LoVo (cell line): ENCODE measurements around the gene ACVR1.

ENCODE experiments used
- DNase-seq: peaks from one replicate; pipeline ENCODE4 v3.0.0-alpha.2; 2016; ENCODE audit warnings: low spot score

Gene ACVR1

DNA sequence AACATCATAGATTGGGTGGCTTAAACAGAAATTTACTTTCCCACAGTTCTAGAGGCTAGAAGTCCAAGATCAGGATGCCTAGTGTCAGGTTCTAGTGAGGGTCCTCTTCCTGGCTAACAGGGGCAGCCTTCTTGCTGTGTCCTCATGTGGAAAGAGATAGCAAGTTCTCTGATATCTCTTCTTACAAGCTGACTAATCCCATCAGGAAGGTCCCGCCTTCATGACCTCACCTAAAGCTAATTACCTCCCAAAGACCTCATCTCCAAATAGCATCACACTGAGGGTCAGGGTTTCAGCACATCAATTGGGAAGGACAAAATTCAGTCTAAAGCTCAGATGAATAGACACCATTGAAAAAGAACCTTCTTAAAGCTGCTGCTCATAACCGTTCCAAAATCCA is 22.9 kb downstream of the ACVR1 start:
- no peak for DNase-seq

DNA sequence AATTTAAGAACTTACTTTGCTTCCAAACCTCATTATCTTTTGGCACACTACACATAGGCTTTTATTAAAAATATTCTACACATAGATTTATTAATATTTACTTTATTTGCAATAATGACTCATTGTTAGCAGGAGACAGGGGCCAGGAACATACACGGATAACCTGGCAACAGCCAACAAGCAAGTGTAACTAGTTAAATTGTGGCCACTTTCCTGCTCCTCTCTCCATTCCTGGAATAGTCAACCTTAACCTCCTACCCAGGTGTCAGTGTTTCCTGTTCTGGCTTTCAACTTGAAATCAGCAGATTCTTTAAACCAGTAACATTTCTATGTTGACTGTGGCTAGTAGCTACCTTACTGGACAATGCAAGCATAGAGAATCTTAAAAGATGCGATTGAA is 26.5 kb downstream of the ACVR1 start:
- no peak for DNase-seq

DNA sequence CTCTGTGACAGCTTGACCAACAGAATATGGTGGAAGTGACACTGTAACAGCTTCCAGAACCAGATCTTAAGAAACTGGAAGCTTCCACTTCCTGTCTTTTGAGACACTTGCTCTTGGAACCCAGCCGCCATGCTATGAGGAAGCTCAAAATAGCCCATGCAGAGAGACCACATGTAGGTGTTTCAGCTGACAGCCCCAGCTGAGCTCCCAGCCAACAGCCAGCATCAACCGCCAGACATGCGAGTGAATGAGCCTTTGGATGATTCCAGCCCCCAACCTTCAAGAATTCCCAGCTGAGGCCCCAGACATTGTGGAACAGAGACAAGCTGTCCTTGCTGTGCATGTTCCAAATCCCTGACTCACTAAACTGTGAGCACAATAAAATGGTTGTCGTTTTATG is 27.9 kb downstream of the ACVR1 start:
- no peak for DNase-seq

DNA sequence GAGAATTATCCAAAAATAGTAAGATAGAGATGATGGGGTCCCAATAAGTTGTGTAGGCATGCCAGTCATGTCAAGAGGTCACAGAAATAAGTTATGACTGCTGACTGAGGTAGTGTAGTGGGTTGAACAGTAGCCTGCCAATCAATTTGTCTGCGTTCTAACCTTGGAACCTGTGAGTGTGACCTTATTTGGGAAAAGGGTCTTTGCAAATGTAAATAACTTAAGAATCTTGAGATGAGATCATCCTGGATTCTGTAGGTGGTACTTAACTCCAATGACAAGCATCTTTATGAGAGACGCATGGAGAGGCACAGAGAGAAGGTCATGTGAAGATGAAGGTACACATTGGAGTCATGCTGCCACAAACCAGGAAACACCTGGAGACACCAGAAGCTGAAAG is 31.0 kb downstream of the ACVR1 start:
- DNase-seq = no peak

DNA sequence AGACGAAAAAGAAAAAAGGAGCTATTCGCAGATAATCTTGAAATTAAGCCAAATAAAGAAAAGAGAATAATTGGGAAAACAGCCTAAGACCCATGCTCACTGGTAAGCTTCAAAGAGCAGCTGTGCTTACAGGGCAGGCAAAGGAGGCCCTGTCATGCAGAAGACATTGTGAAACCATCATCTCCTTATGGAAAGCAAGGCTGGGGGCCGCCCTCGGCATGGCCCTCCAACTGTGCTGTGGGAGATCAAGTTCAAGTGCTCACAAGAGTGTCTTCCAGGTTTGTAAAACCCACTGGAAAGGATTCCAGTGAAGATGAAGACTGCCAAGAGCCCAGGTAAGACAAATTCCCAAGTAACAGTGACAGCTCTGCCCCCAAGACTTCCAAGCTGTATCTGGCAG is 32.2 kb downstream of the ACVR1 start:
- DNase-seq = no peak

DNA sequence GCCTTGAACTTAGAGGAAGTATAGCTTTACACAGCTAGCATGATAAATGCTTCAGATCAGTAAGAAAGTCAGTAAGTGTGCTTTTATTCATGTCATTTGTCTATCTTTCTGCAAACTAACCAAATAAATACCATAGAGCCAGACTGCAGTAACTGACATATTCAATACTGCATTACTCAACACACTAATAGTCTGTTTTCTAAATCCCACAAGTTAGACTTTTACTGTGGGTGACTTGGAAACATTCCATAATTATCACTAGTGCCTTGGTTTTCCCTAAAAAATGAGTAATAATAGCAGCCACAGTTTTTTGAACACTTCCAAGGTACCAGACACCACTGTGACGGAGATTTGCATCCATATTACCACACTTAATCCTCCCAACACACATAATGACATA is 33.0 kb downstream of the ACVR1 start:
- DNase-seq = no peak

DNA sequence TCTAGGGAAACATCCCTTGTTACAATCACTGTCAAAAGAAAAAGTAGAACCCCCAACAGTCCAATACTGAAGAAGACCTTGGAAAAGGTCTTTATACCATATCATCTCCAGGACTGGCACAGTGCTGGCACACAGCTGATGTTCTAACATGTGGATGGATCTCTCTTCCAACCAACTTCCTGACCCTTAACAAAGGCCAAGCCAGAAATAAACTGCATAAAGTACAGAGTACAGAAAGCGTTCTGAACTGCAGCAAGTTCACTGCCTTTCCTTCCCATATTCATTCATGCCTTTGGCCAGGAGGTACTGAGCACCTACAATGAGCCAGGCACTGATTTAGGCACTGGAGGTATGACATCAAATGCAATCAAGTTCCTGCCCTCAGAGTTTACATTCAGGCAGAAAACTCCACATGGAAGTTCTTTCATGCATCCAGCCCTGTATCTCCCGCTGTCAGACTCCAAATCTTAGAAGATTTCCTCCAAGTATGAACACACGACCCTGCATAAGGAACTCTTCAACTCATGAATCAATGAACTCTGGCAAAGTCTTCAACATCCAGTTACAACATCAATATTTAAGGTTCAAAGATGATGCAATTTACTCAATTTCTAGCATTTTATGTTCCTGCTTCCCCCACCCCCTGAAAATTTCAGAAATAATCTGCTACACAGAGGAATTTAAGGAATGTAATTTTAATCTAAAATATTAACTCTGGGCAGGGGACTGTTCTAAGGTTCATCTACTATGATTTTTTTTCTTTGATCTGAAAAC is 33.8 kb downstream of the ACVR1 start:
- no peak for DNase-seq

DNA sequence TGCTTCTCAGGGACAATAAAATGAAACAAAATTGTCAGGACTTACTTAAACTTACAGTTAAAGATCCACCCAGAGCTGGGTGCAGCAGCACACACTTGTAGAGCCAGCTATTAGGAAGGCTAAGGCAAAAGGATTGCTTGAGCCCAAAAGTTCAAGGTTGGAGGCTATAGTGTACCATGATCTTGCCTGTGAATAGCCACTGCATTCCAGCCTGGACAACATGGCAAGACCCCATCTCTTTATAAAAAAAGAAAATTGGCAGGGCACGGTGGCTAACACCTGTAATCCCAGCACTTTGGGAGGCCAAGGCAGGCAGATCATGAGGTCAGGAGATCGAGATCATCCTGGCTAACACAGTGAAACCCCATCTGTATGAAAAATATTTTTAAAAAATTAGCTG is 34.6 kb downstream of the ACVR1 start:
- no peak for DNase-seq

DNA sequence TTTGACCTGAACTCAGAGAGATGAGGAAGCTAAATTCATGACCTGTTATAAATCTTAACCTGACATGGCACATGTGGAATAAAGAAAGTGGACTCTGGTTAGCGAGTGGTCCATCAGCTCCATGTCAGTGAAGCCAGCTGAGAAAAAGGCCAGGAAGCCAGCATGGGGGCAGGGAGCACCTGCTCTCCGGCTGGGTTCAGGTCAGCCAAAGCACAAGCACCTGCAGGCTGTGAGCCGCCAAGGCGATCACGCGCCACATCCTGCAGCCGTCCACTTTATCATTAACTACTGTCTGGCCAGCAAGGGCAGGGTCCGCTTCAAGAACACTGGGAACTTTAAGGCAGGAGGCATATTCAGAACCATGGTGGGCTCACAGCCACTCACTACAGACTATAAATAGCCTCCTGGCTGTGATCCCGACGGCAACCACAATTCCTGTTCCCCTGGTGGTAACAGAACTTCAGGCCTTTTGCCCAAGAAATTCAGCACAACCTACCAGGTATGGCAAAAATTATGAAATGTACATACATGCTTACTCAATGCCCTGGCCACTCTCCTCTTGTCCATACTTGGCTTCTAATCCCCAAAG is 35.5 kb downstream of the ACVR1 start:
- DNase-seq = no peak

DNA sequence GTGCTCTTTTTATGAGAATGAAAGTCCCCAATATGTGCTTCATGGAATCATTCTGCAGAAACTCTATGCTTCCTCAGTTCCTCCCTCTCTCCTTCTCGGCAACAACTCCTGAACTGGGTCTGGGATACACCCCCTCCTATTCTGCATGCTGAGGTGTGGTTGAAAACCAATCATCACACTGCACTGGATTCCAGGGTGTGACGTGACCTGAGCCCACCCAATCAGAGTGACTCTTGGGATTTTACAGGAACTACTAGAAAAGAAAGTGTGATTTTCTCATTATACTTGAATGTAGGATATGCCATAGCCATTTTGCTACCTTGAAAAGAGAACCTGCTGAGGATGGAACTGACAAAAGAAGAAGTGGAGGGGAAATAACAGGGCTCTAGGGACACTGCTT is 36.3 kb downstream of the ACVR1 start:
- no peak for DNase-seq

DNA sequence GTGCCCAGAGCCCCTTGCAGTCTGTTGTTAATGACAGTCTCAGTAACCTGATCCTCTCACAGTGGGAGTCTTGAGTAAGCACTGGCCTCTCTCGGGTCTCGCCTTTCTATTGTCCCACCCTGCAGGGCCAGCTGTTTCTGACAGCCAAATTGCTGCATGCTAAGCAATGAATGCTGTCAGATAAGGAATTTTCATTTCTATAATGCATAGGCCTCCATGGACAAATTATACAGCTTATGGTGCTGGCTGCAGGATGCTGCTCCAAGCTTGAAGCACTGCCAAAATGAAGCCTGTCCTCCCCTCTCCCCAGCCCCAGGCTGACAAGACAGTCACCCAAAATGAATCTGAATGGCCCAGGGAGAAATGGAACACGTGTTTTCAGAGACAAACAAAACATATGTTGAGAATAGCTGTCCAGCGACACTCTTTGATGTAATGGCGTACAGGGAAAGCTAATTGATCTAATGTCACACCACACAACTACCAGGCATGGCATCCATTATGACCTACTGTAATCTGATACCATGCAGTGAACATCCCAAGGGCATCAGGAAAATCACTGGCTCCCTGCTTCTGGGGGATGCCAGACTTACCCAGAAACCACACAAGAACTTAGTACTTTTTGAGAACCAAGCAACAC is 36.8 kb downstream of the ACVR1 start:
- no peak for DNase-seq

DNA sequence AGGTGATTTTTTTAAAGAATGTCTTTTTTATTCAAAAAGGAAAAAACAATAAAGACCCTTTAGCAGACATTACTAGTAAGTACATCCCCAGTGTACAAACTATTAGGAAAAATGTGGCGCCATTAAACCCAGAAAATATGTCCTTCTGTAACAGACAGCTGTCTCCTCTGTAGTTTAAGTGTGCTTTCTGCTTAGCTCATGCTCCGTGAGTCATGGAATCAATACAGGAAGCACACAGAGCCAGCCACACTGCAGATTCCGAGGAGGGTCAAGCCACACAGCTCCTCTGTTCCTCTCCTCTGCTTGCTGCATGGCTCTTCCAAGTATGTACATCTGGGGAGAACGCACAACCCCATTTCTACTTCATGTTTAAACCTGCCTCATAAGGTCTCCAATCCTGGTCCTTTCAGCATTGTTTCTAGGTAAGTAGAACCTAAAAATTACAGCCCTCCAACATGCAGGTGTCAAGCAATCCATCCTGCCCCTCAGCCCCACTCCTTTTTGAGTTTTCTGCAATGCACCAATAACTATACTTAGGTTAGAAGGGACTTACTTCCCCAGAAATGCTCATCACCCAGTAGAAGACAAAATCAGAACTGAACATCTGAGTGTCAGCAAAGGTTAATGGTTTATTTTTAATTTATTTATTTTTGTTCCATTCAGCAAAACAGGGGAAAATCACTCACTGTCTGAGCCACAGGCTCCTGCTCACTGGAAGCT is 37.5 kb downstream of the ACVR1 start:
- no peak for DNase-seq

DNA sequence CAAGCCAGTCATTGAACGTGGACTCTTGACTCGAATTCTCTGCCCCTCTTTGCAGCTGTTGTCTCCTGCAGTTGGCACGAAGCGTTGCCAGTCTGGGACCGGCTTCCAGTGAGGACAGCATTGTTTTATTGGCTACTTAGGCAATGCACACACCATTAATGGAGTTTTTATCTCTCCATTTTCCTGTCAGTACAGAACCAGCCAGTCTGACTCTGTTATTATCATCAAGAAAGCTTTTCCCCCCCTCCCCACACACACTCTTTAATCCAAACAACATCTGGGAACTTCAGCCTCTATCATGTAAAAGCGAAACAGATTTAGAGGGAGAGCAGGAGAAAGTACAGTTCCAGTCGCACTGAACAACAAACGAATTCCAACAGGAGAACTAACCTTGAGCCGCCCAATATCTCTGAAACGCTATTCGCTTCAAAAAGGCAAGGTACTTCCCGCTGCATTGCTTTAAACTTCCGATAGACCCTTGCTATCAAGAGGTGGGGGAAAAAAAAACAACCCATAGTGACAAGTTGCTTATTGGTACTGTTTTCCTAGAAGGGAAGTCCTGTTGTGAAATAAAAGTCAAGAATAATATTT is 38.2 kb downstream of the ACVR1 start:
- DNase-seq = no peak

DNA sequence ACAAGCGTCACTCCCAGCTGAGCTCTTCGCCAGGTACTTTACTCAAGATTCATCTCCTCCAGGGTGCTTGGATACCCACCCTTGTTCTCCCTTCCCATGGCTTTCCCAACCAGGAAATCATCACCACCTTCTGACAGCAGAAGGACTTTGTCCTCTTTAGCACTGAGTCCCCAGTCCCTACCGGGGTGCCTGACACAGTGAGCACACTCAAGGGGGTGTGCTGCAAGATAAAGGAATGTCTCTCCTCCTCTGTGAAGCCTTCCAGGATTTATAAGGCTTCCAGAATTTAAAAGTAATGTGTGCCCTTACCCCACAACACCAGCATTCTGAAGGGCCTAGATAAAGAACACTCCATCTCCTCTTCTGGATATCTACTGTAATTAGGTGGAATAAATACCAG is 39.6 kb downstream of the ACVR1 start:
- no peak for DNase-seq

DNA sequence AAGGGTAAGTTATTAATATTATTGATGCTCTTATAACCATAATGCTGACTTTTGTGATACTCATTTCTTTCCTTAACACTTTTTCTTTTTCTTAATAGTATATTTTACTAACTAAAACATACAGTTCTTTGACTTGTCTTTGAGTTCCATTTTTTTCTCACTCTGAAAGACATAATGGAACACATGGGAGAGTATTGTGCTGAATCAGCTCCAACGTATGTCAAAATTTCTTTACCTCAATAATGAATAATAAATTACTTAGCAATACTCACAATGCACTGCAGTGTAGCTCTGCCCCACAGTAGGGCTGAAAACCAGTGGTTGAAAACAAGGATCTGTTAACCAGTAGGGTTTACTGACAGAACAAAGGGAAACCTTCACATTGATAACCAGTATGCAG is 40.7 kb downstream of the ACVR1 start:
- DNase-seq = no peak

DNA sequence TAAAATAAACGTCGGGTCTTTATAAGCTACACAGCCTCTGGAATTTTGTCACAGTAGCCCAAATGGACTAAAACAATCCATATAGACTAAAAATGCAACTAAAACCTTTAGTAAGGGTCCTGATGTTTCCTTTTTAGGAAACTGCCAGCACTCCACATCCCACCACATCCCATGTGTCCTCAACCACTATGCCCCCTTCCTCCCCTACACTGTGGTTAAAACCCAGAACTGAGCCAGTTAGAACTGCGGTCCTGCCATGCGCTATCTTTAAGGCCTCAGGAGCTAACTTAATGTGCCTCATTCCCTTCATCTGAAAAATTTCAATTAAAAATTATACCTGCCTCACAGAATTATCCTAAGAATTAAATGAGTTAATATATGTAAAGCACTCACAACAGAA is 41.1 kb downstream of the ACVR1 start:
- DNase-seq = no peak

DNA sequence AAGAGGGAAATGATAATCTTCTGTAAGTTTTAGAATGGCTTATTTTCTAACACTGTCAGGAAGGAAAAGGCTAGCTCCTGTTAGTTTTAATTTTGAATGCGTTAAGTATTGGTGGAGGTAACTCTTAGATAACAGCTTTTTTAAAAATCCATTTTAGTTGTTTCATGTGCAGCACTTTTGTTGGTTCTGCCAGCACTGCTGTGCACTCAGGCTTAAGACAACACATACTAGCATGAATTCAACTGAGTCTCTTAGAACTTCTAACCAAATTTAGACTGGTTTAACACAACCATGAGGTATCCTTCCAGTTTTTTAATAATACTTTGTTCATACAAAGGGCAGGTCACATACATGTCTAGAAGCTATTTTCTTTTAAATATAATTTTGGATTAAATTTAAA is 42.4 kb downstream of the ACVR1 start:
- no peak for DNase-seq

DNA sequence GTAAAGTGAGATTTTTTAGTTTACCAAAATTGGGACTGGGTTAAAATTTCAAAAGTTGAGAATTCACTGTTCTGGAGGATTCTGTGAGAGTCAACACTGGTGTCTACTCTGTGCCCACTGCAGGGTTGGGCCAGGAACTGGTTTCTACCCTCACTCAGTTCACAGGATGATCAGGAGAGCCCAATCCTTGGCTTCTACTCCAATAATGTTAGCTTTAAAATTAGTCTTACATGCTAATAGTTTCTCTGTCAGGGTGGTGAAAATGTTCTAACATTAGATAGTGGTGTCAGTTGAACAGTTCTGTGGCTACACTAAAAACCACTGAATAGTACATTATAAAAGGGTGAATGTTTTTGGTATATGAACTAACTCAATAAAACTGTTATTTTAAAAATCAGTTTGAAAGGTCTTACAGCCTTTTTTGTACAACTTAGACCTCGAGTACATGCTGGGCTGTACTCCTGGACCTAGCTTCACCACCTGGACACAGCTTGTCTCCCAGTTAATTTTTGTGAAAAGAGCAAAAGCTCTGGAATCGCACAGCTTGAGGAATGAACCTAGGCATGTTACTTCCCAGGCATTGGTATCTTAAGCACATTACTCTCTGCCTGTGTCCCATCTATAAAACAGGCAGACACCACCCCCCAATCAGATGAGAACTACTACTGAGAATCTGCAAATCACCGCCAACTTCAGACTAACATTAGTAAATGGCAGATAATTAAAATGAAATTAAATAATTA is 44.4 kb downstream of the ACVR1 start:
- no peak for DNase-seq

DNA sequence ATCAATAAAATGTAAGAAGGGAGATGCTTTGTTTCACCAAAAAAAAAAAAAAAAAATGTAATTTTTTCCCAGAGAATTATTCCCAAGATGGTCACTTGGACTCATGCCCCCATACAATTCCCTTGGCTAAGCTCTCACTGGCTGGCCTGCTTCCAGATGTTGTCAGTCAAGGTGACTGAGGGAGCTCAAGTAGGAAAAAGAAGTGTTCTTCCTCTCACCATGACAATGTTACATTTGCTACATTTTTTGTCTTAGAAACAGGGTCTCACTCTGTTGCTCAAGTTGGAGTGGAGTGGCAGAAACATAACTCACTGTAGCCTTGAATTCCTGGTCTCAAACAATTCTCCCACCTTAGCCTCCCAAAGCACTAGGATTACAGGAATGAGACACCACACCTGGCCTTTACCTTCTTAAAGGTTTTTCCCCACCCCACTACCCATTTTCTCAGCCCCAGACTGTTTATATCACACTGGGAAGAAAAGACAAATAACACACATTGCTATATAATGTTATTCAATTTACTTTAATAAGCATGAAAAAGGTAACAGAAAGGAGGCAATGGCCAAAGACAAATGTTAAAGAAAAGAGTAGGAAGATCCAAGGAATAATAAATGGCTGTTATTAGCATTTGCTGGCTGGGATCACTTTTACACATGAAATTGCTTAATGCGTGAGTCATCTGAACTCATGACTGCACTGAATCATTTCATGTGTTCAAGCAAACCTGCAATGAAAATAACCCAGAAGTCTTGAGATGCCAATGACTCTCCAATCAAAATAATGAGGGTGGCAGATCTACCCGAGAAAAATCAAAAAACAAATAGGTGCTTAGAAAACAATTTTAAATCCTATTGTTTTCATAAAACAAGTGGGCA is 45.2 kb downstream of the ACVR1 start:
- peak; percentile 63 for DNase-seq

DNA sequence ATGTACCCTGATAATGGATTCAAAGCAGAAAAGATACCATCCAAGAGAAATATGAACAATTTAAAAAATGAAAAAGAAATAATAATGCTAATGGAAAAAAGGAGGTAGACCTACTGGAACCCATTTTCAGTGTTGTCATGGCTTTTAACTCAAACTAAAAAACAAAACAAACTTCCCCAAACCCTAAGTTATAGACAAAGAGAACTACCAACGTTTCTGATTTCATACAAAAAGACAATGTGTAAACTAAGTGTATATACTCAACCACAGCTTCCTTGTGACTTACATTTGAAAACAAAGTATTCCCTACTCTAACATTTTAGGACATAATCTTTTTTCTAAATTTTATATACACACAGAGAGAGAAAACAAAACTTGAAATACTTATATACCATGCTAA is 45.9 kb downstream of the ACVR1 start:
- DNase-seq = no peak

DNA sequence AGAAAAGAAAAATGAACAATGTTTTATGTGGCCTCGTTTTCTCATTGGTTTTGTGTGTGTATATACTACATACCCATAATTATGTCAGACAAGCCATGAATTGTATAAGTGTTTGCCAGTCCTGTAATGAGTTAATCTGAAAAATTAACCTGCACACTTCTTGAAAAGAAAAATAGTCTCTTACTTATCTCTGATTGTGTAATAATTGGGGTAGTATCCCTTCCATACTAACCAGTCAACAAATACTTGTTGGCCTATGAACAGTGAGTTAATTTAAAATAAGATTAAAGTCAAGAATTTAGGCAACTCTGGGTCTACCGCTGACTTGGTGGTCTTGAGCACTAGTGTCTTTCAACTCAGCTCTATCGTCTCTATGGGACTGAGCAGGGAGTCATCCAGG is 48.8 kb downstream of the ACVR1 start:
- DNase-seq = no peak
